Measurements from ENCODE around the gene PIGR.
"Not testable (repeated sequence)": the region's sequence is repeated elsewhere in the genome, so short reads cannot be mapped to it uniquely, and the experiment has no call there.

PIGR gene

GRCh38 chr1:206925106-206925736, 21.0 kb downstream of the PIGR start:
- DNase-seq (ENCODE audit: insufficient read length, low spot score) (no peak), FAIRE-seq (no peak)
- TF ChIP-seq, protein P1, sequence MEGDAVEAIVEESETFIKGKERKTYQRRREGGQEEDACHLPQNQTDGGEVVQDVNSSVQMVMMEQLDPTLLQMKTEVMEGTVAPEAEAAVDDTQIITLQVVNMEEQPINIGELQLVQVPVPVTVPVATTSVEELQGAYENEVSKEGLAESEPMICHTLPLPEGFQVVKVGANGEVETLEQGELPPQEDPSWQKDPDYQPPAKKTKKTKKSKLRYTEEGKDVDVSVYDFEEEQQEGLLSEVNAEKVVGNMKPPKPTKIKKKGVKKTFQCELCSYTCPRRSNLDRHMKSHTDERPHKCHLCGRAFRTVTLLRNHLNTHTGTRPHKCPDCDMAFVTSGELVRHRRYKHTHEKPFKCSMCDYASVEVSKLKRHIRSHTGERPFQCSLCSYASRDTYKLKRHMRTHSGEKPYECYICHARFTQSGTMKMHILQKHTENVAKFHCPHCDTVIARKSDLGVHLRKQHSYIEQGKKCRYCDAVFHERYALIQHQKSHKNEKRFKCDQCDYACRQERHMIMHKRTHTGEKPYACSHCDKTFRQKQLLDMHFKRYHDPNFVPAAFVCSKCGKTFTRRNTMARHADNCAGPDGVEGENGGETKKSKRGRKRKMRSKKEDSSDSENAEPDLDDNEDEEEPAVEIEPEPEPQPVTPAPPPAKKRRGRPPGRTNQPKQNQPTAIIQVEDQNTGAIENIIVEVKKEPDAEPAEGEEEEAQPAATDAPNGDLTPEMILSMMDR (IDR thresholded peaks at IDR 0.05; ENCODE audit: insufficient read depth, missing control alignments): no peak

GRCh38 chr1:206924592-206925105, 21.6 kb downstream of the PIGR start:
- FAIRE-seq (no peak), DNase-seq (ENCODE audit: insufficient read length, low spot score) (no peak)
- TF ChIP-seq, protein P1 (IDR thresholded peaks at IDR 0.05; ENCODE audit: insufficient read depth, missing control alignments): no peak

- not testable (repeated sequence) for FAIRE-seq; DNase-seq (ENCODE audit: insufficient read length, low spot score)
These were observed 22.2 kb downstream of the PIGR start for GRCh38 chr1:206923961-206924557.

GRCh38 chr1:206923009-206923960, 23.0 kb downstream of the PIGR start:
- TF ChIP-seq, protein P1 (IDR thresholded peaks at IDR 0.05; ENCODE audit: insufficient read depth, missing control alignments): no peak
- FAIRE-seq (no peak), DNase-seq (ENCODE audit: insufficient read length, low spot score) (no peak)

GRCh38 chr1:206922524-206922923, 23.7 kb downstream of the PIGR start:
- FAIRE-seq: no peak
- TF ChIP-seq, protein P1 (IDR thresholded peaks at IDR 0.05; ENCODE audit: insufficient read depth, missing control alignments): no peak
- no peak for DNase-seq (ENCODE audit: insufficient read length, low spot score)

- TF ChIP-seq, protein P1 (IDR thresholded peaks at IDR 0.05; ENCODE audit: insufficient read depth, missing control alignments): no peak
- DNase-seq (ENCODE audit: insufficient read length, low spot score) (no peak), FAIRE-seq (no peak)
These were observed 24.4 kb downstream of the PIGR start, which contains the start of gene FCMR for GRCh38 chr1:206921772-206922265. Gene FCMR, minus strand, starts transcription at chr1:206921941. Its CDS starts 87 bp downstream, at chr1:206921854.

- TF ChIP-seq, protein P1 (IDR thresholded peaks at IDR 0.05; ENCODE audit: insufficient read depth, missing control alignments): no peak
- no peak for FAIRE-seq
- DNase-seq (ENCODE audit: insufficient read length, low spot score): no peak
These were observed 28.2 kb downstream of the PIGR start for GRCh38 chr1:206918076-206918475.
